ENCODE data around the gene NOS1. TPM values are rescaled to one million over a fixed set of nuclear protein-coding genes. Genes with fewer than 3 reads are reported as not detected.

Gene NOS1
- total and polyA plus RNA-seq, 2 experiments from 2014 or later, result 0.63 to 3.0 TPM

GRCh38 chr12:117169548-117169947, 191.9 kb downstream of the NOS1 start:
- Mint-ChIP-seq H3K4me3 (no peak overlapping the region), H3K27me3 (ENCODE audit: insufficient read depth, low read depth, poor library complexity) (no peaks in the 10 kb centered on the region), H3K36me3 (ENCODE audit: low read depth) (peaks cover 84% of the 10 kb centered on the region), H3K4me1 (no peaks in the 10 kb centered on the region), H3K27ac (no peak overlapping the region), H3K9me3 (no peaks in the 10 kb centered on the region)
- no peak for ATAC-seq
- peaks cover 76% of the 10 kb centered on the region for H3K36me3 ChIP-seq (ENCODE audit: insufficient read depth)
- peaks cover 10% of the 10 kb centered on the region; the same call in 1 of the 2 replicates for H3K79me2 ChIP-seq (replicated peaks; ENCODE audit: insufficient read depth)
- DNase-seq (ENCODE audit: low spot score), result no peak
- no peak overlapping the region for H3K4me2 ChIP-seq
- H4K20me1 ChIP-seq (replicated peaks; ENCODE audit: insufficient read depth), result peaks cover 19% of the 10 kb centered on the region
- no peaks in the 10 kb centered on the region for H3K4me1 ChIP-seq (ENCODE audit: insufficient read depth)
- H3K4me3 ChIP-seq, result no peak overlapping the region
- no peaks in the 10 kb centered on the region for H3K9me2 ChIP-seq (ENCODE audit: insufficient read depth)
- no peaks in the 10 kb centered on the region for H3F3A ChIP-seq (replicated peaks; ENCODE audit: low read depth)
- no peak for TF ChIP-seq POLR2AphosphoS5 (IDR thresholded peaks at IDR 0.05; ENCODE audit: low read depth)
- TF ChIP-seq STAT1 (IDR thresholded peaks at IDR 0.05; ENCODE audit: unreplicated experiment), result no peak
- no peak for TF ChIP-seq ZNF114 (CRISPR knock-in tag; IDR thresholded peaks at IDR 0.05)
- TF ChIP-seq ETS1 (IDR thresholded peaks at IDR 0.05), result no peak
- TF ChIP-seq ZNF331 (CRISPR knock-in tag; IDR thresholded peaks at IDR 0.05; ENCODE audit: low read depth), result no peak
- no peak for TF ChIP-seq CTCF (conservative IDR thresholded peaks at IDR 0.05; ENCODE audit: low read depth in 2 of 2)
- no peak for TF ChIP-seq CREB1 (CRISPR knock-in tag; IDR thresholded peaks at IDR 0.05; ENCODE audit: low read depth)
- TF ChIP-seq JUNB (IDR thresholded peaks at IDR 0.05; ENCODE audit: unreplicated experiment), result no peak
- no peak for TF ChIP-seq NANOG (IDR thresholded peaks at IDR 0.05; ENCODE audit: borderline replicate concordance)
- H2AFZ ChIP-seq, result no peak overlapping the region
- no peaks in the 10 kb centered on the region for H3K27me3 ChIP-seq (ENCODE audit: insufficient read depth)
- no peak overlapping the region for H3K27ac ChIP-seq (ENCODE audit: low read depth)

GRCh38 chr12:117168976-117169375, 192.4 kb downstream of the NOS1 start:
- Mint-ChIP-seq H3K36me3 (ENCODE audit: low read depth) (peaks cover 84% of the 10 kb centered on the region), H3K27me3 (ENCODE audit: insufficient read depth, low read depth, poor library complexity) (no peaks in the 10 kb centered on the region), H3K4me1 (no peaks in the 10 kb centered on the region), H3K9me3 (no peaks in the 10 kb centered on the region), H3K4me3 (no peak overlapping the region), H3K27ac (no peak overlapping the region)
- H3K4me2 ChIP-seq, result no peak overlapping the region
- H3K4me1 ChIP-seq (ENCODE audit: insufficient read depth), result no peaks in the 10 kb centered on the region
- H3K27me3 ChIP-seq (ENCODE audit: insufficient read depth), result no peaks in the 10 kb centered on the region
- H3K79me2 ChIP-seq (replicated peaks; ENCODE audit: insufficient read depth), result peaks cover 10% of the 10 kb centered on the region; the same call in 1 of the 2 replicates
- ATAC-seq (no peak), DNase-seq (ENCODE audit: low spot score) (no peak)
- H3K9me2 ChIP-seq (ENCODE audit: insufficient read depth), result no peaks in the 10 kb centered on the region
- H4K20me1 ChIP-seq (replicated peaks; ENCODE audit: insufficient read depth), result peaks cover 19% of the 10 kb centered on the region
- H3F3A ChIP-seq (replicated peaks; ENCODE audit: low read depth), result no peaks in the 10 kb centered on the region
- H3K4me3 ChIP-seq, result no peak overlapping the region
- peaks cover 73% of the 10 kb centered on the region for H3K36me3 ChIP-seq (ENCODE audit: insufficient read depth)
- no peak overlapping the region for H3K27ac ChIP-seq (ENCODE audit: low read depth)
- no peak overlapping the region for H2AFZ ChIP-seq
- TF ChIP-seq CREB1 (CRISPR knock-in tag; IDR thresholded peaks at IDR 0.05; ENCODE audit: low read depth), result no peak
- no peak for TF ChIP-seq ETS1 (IDR thresholded peaks at IDR 0.05)
- no peak for TF ChIP-seq POLR2AphosphoS5 (IDR thresholded peaks at IDR 0.05; ENCODE audit: low read depth)
- no peak for TF ChIP-seq EZH2 (IDR thresholded peaks at IDR 0.05; ENCODE audit: low read depth, unreplicated experiment)
- TF ChIP-seq REST (IDR thresholded peaks at IDR 0.05; ENCODE audit: unreplicated experiment), result no peak
- TF ChIP-seq ZNF114 (CRISPR knock-in tag; IDR thresholded peaks at IDR 0.05), result no peak
- no peak for TF ChIP-seq STAT1 (IDR thresholded peaks at IDR 0.05; ENCODE audit: unreplicated experiment)
- TF ChIP-seq NANOG (IDR thresholded peaks at IDR 0.05; ENCODE audit: borderline replicate concordance), result no peak
